Colonic mucosa (tissue), 4 donors: ENCODE results near the gene IL21R. TPM values are rescaled to one million over a fixed set of nuclear protein-coding genes. Genes with fewer than 3 reads are reported as not detected.

Experiments used
- DNase-seq: peaks from one replicate; pipeline ENCODE4 v3.0.0-alpha.2; 2020
- H3K27ac ChIP-seq: fragments of 200-600 bp; one replicate; pipeline ENCODE4 v1.8.0; 2021
- H3K27me3 ChIP-seq: fragments of 200-600 bp; one replicate; pipeline ENCODE4 v1.8.0; 2021
- H3K36me3 ChIP-seq: fragments of 200-600 bp; one replicate; pipeline ENCODE4 v1.8.0; 2021
- H3K4me1 ChIP-seq: fragments of 200-600 bp; one replicate; pipeline ENCODE4 v1.8.0; 2021; ENCODE audit warnings: mild to moderate bottlenecking
- H3K4me3 ChIP-seq: fragments of 200-600 bp; one replicate; pipeline ENCODE4 v1.8.0; 2021
- H3K9ac ChIP-seq, 2 donors: one replicate each; pipeline ENCODE4 v1.7.0; 2013; ENCODE audit warnings: control low read depth in 2 of 2, low read depth in 2 of 2, low read length in 2 of 2
- H3K9me3 ChIP-seq: fragments of 200-600 bp; one replicate; pipeline ENCODE4 v1.8.0; 2021
- CTCF ChIP-seq: fragments of 200-600 bp; IDR thresholded peaks from one replicate; pipeline ENCODE4 v1.8.0; 2022; ENCODE audit warnings: antibody characterized with exemption, mild to moderate bottlenecking
- intact Hi-C: fragments of 100-400 bp; cut with DNase I; formaldehyde crosslinking; loops from one replicate; pipeline ENCODE4 v1.14.1; 2022
- total RNA-seq, 2 donors: library from RNA; stranded (reverse); fragmentation: NEBNext Ultra II Directional in 1 of 2; extraction: Animal tissue kit (Norgen Biotek cat#: 25700) in 1 of 2; gene quantifications; one replicate each; pipeline ENCODE4 v1.2.1, GENCODE V29; 2021
- donor health status: healthy.
- donor health status: DM: no; HTN: no; CAD: no.
- donor health status: DM: no; HTN: no; CAD: no.

IL21R gene
- total RNA-seq, 2 donors from 2014 or later = 0.56 to 0.91 TPM

GRCh38 chr16:27470567-27471431 is 68.8 kb downstream of the IL21R start:
- Histone ChIP-seq H3K4me1 (no peaks in the 10 kb centered on the region), H3K9me3 (no peaks in the 10 kb centered on the region), H3K9ac (no peak overlapping the region), H3K27ac (no peak overlapping the region), H3K36me3 (peaks cover 32% of the 10 kb centered on the region), H3K27me3 (no peaks in the 10 kb centered on the region), H3K4me3 (no peak overlapping the region)
- intact Hi-C loops = no loop called here
- no peak for DNase-seq
- TF ChIP-seq CTCF = no peak

GRCh38 chr16:27471661-27472060 is 69.7 kb downstream of the IL21R start:
- DNase-seq = no peak
- no peaks in the 10 kb centered on the region for H3K4me1 ChIP-seq
- TF ChIP-seq CTCF = no peak
- intact Hi-C loops = no loop called here
- H3K27ac ChIP-seq = no peak overlapping the region
- no peaks in the 10 kb centered on the region for H3K9me3 ChIP-seq
- H3K4me3 ChIP-seq = no peak overlapping the region
- peaks cover 32% of the 10 kb centered on the region for H3K36me3 ChIP-seq
- no peaks in the 10 kb centered on the region for H3K27me3 ChIP-seq
- no peak overlapping the region for H3K9ac ChIP-seq

GRCh38 chr16:27472091-27473020 is 70.4 kb downstream of the IL21R start:
- intact Hi-C loops = no loop called here
- Histone ChIP-seq H3K9ac (no peak overlapping the region), H3K9me3 (no peaks in the 10 kb centered on the region), H3K4me3 (no peak overlapping the region), H3K36me3 (peaks cover 28% of the 10 kb centered on the region), H3K27ac (no peak overlapping the region), H3K27me3 (no peaks in the 10 kb centered on the region), H3K4me1 (no peaks in the 10 kb centered on the region)
- TF ChIP-seq CTCF = no peak
- DNase-seq = no peak

- H3K4me1 ChIP-seq = no peaks in the 10 kb centered on the region
- no peak overlapping the region for H3K4me3 ChIP-seq
- H3K9ac ChIP-seq = no peak overlapping the region
- peaks cover 21% of the 10 kb centered on the region for H3K36me3 ChIP-seq
- intact Hi-C loops = no loop called here
- H3K27me3 ChIP-seq = no peaks in the 10 kb centered on the region
- no peak for TF ChIP-seq CTCF
- no peak overlapping the region for H3K27ac ChIP-seq
- no peak for DNase-seq
- H3K9me3 ChIP-seq = no peaks in the 10 kb centered on the region
Observed at GRCh38 chr16:27473101-27473900, 71.3 kb downstream of the IL21R start.

- Histone ChIP-seq H3K9ac (no peak overlapping the region), H3K9me3 (no peaks in the 10 kb centered on the region), H3K36me3 (peaks cover 19% of the 10 kb centered on the region), H3K4me1 (no peaks in the 10 kb centered on the region), H3K27me3 (no peaks in the 10 kb centered on the region), H3K27ac (no peak overlapping the region), H3K4me3 (no peak overlapping the region)
- no peak for TF ChIP-seq CTCF
- intact Hi-C loops = no loop called here
- DNase-seq = no peak
Observed at GRCh38 chr16:27474041-27474440, 72.1 kb downstream of the IL21R start.
